HEK293 (cell line): ENCODE data around the gene TRIM28.
A peak's percentile ranks its signal among the peaks of the same experiment; 100 is the strongest.

Experiments
- BCL6B ChIP-seq: fragments of 450-650 bp; formaldehyde crosslinking; IDR thresholded peaks from 2 replicates; pipeline ENCODE4 v1.5.1; 2017; ENCODE audit warnings: missing biosample characterization, missing genetic modification characterization
- GLIS1 ChIP-seq: fragments of 450-650 bp; formaldehyde crosslinking; IDR thresholded peaks from 2 replicates; pipeline ENCODE4 v1.5.1; 2016; ENCODE audit warnings: missing biosample characterization, missing genetic modification characterization
- GLIS2 ChIP-seq: fragments of 450-650 bp; formaldehyde crosslinking; IDR thresholded peaks from 2 replicates; pipeline ENCODE4 v1.5.1; 2016; ENCODE audit warnings: missing biosample characterization, missing genetic modification characterization
- KLF9 ChIP-seq: fragments of 450-650 bp; formaldehyde crosslinking; IDR thresholded peaks from 2 replicates; pipeline ENCODE4 v1.5.1; 2016; ENCODE audit warnings: missing biosample characterization, missing genetic modification characterization, low read depth
- PATZ1 ChIP-seq: fragments of 450-650 bp; formaldehyde crosslinking; IDR thresholded peaks from 2 replicates; pipeline ENCODE4 v1.5.1; 2016; ENCODE audit warnings: missing biosample characterization, missing genetic modification characterization
- PRDM6 ChIP-seq: fragments of 450-650 bp; formaldehyde crosslinking; IDR thresholded peaks from 2 replicates; pipeline ENCODE4 v1.5.1; 2017; ENCODE audit warnings: missing biosample characterization, missing genetic modification characterization
- SETDB1 ChIP-seq: IDR thresholded peaks from one replicate; pipeline ENCODE4 v1.6.1; 2017; ENCODE audit warnings: mild to moderate bottlenecking, low read length, moderate library complexity, mixed read lengths; ENCODE audit not compliant: insufficient read length
- SP3 ChIP-seq: fragments of 450-650 bp; formaldehyde crosslinking; IDR thresholded peaks from 2 replicates; pipeline ENCODE4 v1.5.1; 2016; ENCODE audit warnings: missing biosample characterization, missing genetic modification characterization
- SP7 ChIP-seq: fragments of 450-650 bp; formaldehyde crosslinking; IDR thresholded peaks from 2 replicates; pipeline ENCODE4 v1.5.1; 2016; ENCODE audit warnings: missing biosample characterization, missing genetic modification characterization
- WT1 ChIP-seq: fragments of 450-650 bp; formaldehyde crosslinking; IDR thresholded peaks from 2 replicates; pipeline ENCODE4 v1.5.1; 2016; ENCODE audit warnings: missing biosample characterization, missing genetic modification characterization
- ZBTB20 ChIP-seq: fragments of 450-650 bp; formaldehyde crosslinking; IDR thresholded peaks from 2 replicates; pipeline ENCODE4 v1.5.1; 2016; ENCODE audit warnings: missing biosample characterization, missing genetic modification characterization
- ZBTB6 ChIP-seq: fragments of 450-650 bp; formaldehyde crosslinking; IDR thresholded peaks from 2 replicates; pipeline ENCODE4 v1.5.1; 2017; ENCODE audit warnings: missing biosample characterization, missing genetic modification characterization
- ZIC2 ChIP-seq: fragments of 450-650 bp; formaldehyde crosslinking; IDR thresholded peaks from 2 replicates; pipeline ENCODE4 v1.5.1; 2016; ENCODE audit warnings: missing biosample characterization, missing genetic modification characterization
- ZNF148 ChIP-seq: fragments of 450-650 bp; formaldehyde crosslinking; IDR thresholded peaks from 2 replicates; pipeline ENCODE4 v1.5.0; 2017; ENCODE audit warnings: missing biosample characterization, missing genetic modification characterization, borderline replicate concordance
- ZNF155 ChIP-seq: fragments of 450-650 bp; formaldehyde crosslinking; IDR thresholded peaks from 2 replicates; pipeline ENCODE4 v1.5.1; 2016; ENCODE audit warnings: missing biosample characterization, missing genetic modification characterization
- ZNF169 ChIP-seq: fragments of 450-650 bp; formaldehyde crosslinking; IDR thresholded peaks from 2 replicates; pipeline ENCODE4 v1.5.1; 2016; ENCODE audit warnings: missing biosample characterization, missing genetic modification characterization
- ZNF202 ChIP-seq: fragments of 450-650 bp; formaldehyde crosslinking; IDR thresholded peaks from 2 replicates; pipeline ENCODE4 v1.5.1; 2016; ENCODE audit warnings: missing biosample characterization, missing genetic modification characterization, borderline replicate concordance
- ZNF292 ChIP-seq: fragments of 450-650 bp; formaldehyde crosslinking; IDR thresholded peaks from 2 replicates; pipeline ENCODE4 v1.5.1; 2016; ENCODE audit warnings: low read depth, missing biosample characterization, missing genetic modification characterization, borderline replicate concordance
- ZNF302 ChIP-seq: fragments of 450-650 bp; formaldehyde crosslinking; IDR thresholded peaks from 2 replicates; pipeline ENCODE4 v1.5.1; 2016; ENCODE audit warnings: missing biosample characterization, missing genetic modification characterization, low read depth
- ZNF501 ChIP-seq: fragments of 450-650 bp; formaldehyde crosslinking; IDR thresholded peaks from 2 replicates; pipeline ENCODE4 v1.5.1; 2016; ENCODE audit warnings: missing biosample characterization, missing genetic modification characterization
- ZNF530 ChIP-seq: fragments of 450-650 bp; formaldehyde crosslinking; IDR thresholded peaks from 2 replicates; pipeline ENCODE4 v1.5.1; 2016; ENCODE audit warnings: low read depth, missing biosample characterization, missing genetic modification characterization
- ZNF549 ChIP-seq: fragments of 450-650 bp; IDR thresholded peaks from 2 replicates; pipeline ENCODE4 v1.5.1; 2018; ENCODE audit warnings: missing biosample characterization, missing genetic modification characterization, mild to moderate bottlenecking, inconsistent platforms, moderate library complexity
- ZNF560 ChIP-seq: fragments of 450-650 bp; formaldehyde crosslinking; IDR thresholded peaks from 2 replicates; pipeline ENCODE4 v1.5.1; 2017; ENCODE audit warnings: missing biosample characterization, missing genetic modification characterization, borderline replicate concordance
- ZNF585B ChIP-seq: fragments of 450-650 bp; formaldehyde crosslinking; IDR thresholded peaks from 2 replicates; pipeline ENCODE4 v1.5.1; 2016; ENCODE audit warnings: missing biosample characterization, missing genetic modification characterization
- ZNF639 ChIP-seq: fragments of 450-650 bp; formaldehyde crosslinking; IDR thresholded peaks from 2 replicates; pipeline ENCODE4 v1.5.1; 2016; ENCODE audit warnings: missing biosample characterization, missing genetic modification characterization
- ZNF701 ChIP-seq: fragments of 450-650 bp; formaldehyde crosslinking; IDR thresholded peaks from 2 replicates; pipeline ENCODE4 v1.5.1; 2016; ENCODE audit warnings: missing biosample characterization, missing genetic modification characterization
- ZNF776 ChIP-seq: fragments of 450-650 bp; formaldehyde crosslinking; IDR thresholded peaks from 2 replicates; pipeline ENCODE4 v1.5.0; 2017; ENCODE audit warnings: missing biosample characterization, missing genetic modification characterization, borderline replicate concordance
- ZNF792 ChIP-seq: fragments of 450-650 bp; formaldehyde crosslinking; IDR thresholded peaks from 2 replicates; pipeline ENCODE4 v1.5.1; 2016; ENCODE audit warnings: missing biosample characterization, missing genetic modification characterization

The TRIM28 gene

GRCh38 chr19:58519355-58520256 lies 24.3 kb upstream of the TRIM28 start, which contains the start of gene ZBTB45 (continued):
- peak; percentile 75; the same call in 1 of the 2 replicates for TF ChIP-seq ZNF792 (tag by site-specific recombination)
- peak; percentile 99 for TF ChIP-seq PATZ1 (tag by site-specific recombination)
- no peak for TF ChIP-seq ZNF169 (tag by site-specific recombination)
- TF ChIP-seq SETDB1, result no peak
- TF ChIP-seq ZIC2 (tag by site-specific recombination), result 0 out of 2 replicates have a peak, but pooled peaks have one; percentile 22
- TF ChIP-seq PRDM6 (tag by site-specific recombination), result no peak
- TF ChIP-seq ZNF530, result no peak
- no peak for TF ChIP-seq ZNF701 (tag by site-specific recombination)
- TF ChIP-seq SP3 (tag by site-specific recombination), result peak; percentile 95
- TF ChIP-seq SP7 (tag by site-specific recombination), result peak; percentile 96
- TF ChIP-seq ZNF155 (tag by site-specific recombination), result no peak
- no peak for TF ChIP-seq ZNF560 (tag by site-specific recombination)
- peak; percentile 96 for TF ChIP-seq KLF9
- TF ChIP-seq ZNF202, result no peak
- peak; percentile 97 for TF ChIP-seq ZNF639 (tag by site-specific recombination)
- peak; percentile 45; the same call in 1 of the 2 replicates for TF ChIP-seq ZBTB6 (tag by site-specific recombination)
- TF ChIP-seq ZNF549 (tag by site-specific recombination), result no peak
- TF ChIP-seq WT1, result no peak; the same call in 1 of the 2 replicates
- peak; percentile 85 for TF ChIP-seq GLIS2 (tag by site-specific recombination)
- TF ChIP-seq GLIS1 (tag by site-specific recombination), result peak; percentile 65
- peak; percentile 99 for TF ChIP-seq ZNF501 (tag by site-specific recombination)
- no peak for TF ChIP-seq ZNF292 (tag by site-specific recombination)
- peak; percentile 15; the same call in 1 of the 2 replicates for TF ChIP-seq ZNF148
- no peak for TF ChIP-seq ZNF776
- TF ChIP-seq ZNF302, result peak; percentile 72; the same call in 1 of the 2 replicates
- no peak for TF ChIP-seq ZNF585B (tag by site-specific recombination)
- peak; percentile 80 for TF ChIP-seq ZBTB20 (tag by site-specific recombination)
- no peak for TF ChIP-seq BCL6B (tag by site-specific recombination)
